Stimulated activated CD4-positive, alpha-beta T cell treated with anti-CD3 and anti-CD28 coated beads, Interleukin-2, amount 100 ng/mL, for 4 hours (primary cell): ENCODE data around the gene PSMB9.
"Not testable (repeated sequence)": the region's sequence is repeated elsewhere in the genome, so short reads cannot be mapped to it uniquely, and the experiment has no call there.

Source experiments
- DNase-seq: peaks from one replicate; pipeline ENCODE4 v3.0.0-alpha.2; 2020; ENCODE audit warnings: low read depth

PSMB9 gene

DNA sequence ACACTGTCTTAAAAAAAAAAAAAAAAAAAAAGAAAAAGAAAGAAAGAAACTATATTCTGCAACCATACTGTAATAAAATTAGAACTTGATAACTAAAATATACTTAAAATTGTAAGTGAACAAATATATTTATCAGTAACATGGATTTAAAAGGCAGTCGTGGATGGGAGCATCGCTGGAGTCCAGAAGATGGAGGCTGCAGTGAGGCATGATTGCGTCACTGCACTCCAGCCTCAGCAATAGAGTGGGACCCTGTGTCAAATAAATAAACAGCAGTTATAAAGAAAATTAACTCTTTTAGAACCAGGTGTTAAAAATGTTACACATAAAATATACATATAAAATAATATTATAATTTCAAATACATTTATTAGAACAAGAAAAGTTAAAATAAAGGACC, 8.7 kb downstream of the PSMB9 start:
- no peak for DNase-seq

DNA sequence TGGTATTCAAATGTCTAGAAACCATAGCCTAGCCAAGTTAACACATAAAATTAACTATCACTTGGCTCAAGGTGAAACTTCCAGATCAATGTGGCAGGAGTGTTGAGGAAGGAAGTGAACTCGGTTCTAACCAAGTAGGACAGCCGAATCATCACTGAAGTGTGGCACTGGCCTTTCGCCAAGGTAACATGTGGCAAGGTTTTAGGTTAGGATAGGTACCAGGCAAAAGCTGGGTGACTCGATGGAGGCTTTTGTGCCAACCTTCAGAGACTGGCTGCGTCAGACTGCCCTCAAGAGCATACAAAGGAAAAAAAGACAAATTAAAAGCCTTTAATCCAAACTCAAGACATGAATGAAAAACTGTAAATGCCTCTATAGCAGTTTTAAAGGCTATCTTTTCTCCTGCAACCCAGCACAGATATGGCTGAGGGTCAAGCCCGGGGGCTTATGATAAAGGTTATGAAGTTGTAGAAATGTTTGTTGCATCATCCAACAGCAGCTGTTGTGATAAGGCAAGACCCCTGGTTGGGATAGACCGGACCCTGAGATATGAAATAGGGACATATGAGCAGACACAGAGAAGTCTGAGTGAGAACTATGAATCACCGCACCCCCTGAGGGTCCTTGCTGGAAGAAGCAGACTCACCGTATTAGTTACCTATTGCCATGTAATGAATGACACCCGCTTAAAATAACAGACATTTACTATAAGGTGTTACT, 11.9 kb downstream of the PSMB9 start:
- no peak for DNase-seq

DNA sequence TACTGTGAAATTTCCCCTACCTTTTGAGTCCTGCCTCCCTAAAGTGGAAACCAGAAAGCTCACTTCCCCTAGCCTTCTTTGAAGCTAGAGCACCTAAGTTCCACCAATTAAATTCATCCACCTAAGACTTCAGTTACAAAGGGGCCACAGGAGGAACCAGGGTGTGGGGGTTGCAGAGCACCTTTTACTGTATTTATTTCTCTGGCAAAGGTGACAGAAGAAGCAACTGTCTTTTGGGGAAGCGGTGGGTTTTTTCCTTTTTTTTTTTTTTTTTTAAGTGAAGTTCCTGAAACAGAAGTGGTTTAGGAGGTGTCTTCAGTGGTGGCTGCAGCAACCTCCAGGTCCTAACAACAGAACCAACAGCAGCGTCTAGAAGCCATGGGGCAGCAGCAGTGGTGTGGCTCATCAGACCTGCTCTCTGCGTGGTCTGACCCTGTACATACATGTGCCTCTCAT, 13.1 kb downstream of the PSMB9 start:
- no peak for DNase-seq

DNA sequence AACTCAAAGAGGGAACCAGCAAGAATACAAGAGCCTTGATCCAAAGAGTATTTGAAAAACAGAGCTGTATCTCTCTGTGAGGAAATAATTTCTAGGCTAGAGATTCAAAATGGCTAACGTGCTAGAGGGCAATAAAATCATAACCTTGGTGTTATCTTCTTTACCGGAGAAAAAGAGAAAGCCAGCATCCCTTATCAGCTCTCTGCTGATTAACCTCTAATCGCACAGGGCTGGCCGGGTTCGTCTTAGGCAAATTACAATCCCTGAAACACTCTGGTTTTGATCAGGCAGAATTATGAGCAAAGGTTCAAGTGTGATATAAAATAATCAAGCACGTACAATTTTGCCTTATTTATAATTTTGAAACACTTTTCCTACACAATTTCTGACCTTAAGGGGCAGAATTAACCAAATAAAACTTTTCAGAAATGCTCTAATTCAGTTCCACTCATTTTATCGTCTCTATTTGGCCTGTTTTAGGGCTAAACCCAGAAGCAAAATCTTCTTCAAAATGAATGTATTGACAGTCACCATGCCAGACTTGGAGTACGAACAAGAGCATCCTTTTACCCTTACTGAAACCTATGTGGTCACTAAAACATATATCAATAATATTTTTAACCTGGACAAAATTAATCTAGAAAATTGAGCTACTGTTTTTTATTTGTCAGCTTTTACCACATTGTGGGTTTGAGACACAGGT, 13.7 kb downstream of the PSMB9 start:
- no peak for DNase-seq

- DNase-seq, result peak; percentile 79
Observed at GRCh38 chr6:32868257-32868788, 14.3 kb downstream of the PSMB9 start.

DNA sequence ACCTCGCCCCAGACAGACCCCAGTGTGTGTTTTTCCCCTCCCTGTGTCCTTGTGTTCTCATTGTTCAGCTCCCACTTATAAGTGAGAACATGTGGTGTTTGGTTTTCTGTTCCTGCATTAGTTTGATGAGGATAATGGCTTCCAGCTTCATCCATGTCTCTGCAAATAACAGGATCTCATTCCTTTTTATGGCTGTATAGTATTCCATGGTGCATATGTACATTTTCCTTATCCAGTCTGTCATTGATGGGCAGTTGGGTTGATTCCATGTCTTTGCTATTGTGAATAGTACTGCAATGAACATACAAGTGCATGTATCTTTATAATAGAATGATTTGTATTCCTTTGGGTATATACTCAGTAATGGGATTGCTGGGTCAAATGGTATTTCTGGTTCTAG, 20.0 kb downstream of the PSMB9 start:
- DNase-seq, result not testable (repeated sequence)

- DNase-seq, result no peak
Observed at GRCh38 chr6:32876603-32877002, 22.6 kb downstream of the PSMB9 start.

DNA sequence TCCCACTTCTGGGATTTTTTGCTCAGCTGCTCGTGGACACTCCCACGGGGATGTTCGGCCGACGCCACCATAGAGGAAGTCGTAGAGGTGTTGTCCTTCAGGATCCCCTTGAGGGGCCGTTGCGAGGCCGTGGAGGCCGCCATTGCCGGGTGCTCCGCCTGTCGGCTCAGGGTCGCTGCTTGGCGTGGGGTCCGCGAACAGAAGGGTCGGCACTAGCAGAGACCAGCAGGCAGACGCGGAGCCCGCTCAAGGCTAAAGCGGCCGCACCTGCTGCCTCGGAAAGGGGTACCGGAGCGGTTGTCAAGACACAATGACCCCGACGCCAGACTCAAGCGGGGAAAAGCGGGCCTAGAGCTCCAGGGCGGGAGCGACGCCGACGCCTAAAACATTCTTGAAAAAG, 25.7 kb downstream of the PSMB9 start:
- no peak for DNase-seq

GRCh38 chr6:32880962-32881361, 27.0 kb downstream of the PSMB9 start:
- DNase-seq, result not testable (repeated sequence)

DNA sequence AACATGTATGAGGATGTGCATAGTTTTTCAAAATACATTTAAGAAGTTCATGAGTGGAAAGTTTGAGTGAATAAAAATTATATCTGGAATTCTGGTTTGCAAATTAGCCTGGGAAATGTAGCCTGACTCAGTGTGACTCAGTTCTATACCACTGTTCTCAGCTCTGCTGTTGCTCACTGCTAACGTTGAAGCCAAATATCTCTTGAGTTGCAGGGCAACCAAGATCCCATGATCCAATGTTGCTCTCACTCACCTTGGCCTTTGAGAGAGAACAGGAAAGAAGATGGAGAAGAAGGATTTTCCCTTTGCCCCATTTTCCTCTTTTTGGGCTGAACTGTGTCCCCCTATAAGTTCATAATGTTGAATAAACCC, 28.9 kb downstream of the PSMB9 start:
- no peak for DNase-seq

GRCh38 chr6:32883789-32884188, 29.8 kb downstream of the PSMB9 start:
- DNase-seq, result no peak

DNA sequence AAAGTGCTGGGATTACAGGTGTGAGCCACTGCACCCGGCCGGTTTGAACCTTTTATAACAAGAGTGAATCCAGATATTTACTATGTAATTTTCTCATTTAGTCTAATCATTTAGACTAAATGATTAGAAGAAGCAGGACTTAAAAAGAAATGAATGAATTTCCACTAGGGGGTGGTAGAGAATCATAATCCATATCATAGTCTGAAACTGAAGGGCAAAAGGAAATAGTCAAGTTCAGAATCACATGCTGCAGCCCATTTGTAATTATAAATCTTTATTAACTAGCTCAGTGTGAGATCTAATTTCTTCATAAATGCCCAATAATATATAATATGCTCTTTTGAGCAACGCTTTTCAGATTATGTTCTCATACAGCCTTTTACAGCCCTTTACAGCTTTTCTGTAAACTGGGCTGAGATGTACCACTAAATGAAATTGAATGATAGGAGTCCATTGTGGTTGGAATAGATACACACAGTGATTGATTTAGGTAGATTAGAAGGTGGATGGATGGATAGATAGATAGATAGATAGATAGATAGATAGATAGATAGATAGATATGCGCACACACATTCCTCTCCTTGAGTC, 31.8 kb downstream of the PSMB9 start:
- no peak for DNase-seq

DNA sequence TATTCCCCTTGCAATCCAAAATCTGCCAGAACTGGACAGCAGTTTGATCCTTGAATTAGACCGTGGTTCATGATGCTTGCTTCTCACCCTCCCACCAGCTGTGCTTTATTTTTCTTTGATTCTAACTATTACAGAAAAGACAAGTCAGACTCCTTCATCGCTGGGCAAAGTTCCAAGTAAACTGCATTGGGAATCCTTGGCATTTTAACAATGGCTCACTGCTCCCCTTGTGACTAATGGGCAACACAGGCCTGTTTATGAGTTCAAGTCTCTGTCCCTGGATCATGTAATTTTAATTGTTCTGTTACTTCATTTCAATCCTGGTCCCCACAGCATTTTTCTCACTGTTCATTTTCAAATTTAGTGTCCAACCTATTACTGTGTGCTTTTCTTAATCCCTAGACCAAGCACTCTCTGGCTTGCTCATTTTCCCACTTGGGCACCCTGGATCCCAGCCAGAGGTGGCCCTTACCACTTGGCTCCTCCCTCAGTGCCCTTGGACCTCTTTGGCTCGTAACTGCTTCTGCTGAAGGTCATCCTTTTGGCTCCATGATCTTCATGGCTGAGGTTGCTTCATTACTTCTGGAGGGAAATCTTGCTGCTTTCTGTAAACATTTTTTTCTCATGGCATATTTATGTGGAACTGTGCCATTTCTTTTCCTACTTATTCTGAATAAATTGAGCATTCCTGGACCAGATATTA, 32.8 kb downstream of the PSMB9 start:
- DNase-seq, result no peak

GRCh38 chr6:32887616-32888015, 33.6 kb downstream of the PSMB9 start:
- DNase-seq, result no peak

- no peak for DNase-seq
Observed at GRCh38 chr6:32888576-32888975, 34.6 kb downstream of the PSMB9 start.

DNA sequence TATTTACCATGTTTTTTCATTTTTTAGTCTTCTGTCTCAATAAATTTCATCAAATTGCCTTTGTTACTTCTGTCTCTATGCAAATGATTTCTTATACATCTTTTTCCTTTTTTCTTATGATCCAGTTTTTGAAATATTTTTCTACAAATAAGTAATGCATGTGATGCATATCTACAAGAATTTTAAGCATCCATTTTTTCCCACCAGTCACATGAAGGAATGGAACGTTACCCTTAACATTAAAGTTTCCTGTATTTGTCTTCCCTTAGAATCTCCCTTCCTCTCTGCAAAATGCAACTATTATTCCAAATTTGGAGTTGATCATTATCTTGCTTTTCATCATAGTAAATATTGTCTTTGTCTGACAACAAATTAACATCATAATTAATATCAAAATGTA, 35.5 kb downstream of the PSMB9 start:
- no peak for DNase-seq

- DNase-seq, result no peak
Observed at GRCh38 chr6:32890831-32891230, 36.8 kb downstream of the PSMB9 start.

DNA sequence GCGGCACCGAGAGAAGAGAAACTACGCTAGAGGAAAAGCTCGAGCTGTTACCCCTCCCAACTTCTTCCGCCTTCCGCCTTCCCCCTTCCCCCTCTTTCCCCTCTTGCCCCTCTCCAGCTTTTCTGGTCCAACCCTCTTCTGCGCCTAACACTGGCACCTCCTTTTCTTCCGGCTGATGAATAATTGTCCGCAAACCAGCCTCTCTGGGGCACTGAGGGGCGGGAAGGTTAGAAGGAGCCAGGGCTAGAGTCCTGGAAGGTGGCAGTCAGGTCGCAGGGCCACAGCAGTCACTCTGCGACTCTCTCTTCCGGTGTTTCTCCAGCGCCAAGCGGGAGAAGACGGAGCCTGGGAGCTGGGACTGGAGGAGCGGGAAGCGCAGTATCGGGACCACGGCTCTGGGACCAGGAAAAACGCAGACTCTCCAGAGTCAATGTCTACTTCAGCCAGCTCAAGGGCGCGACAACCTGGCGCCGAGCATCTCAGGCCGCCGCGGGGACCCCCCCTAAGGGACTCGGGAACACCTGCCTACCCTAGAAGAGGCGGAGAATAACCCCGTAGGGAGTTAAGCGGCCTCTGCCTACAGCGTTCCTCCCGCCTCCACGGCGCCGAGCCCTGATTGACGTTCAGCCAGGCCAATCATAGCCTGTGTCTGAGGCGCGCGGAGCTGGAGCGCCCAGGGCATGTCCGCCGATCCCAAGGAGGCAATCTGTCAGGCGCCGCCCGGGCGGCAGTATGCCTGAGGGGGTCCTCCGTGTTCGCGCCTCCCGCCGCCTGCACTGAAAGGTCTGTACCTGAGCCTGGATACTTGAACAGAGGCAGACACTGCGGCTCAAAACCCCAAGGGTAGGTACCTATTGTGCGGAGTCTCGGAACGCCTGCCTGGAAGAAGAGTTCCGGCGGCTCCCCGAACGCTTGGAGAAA, 40.4 kb downstream of the PSMB9 start:
- DNase-seq, result peak; percentile 90

GRCh38 chr6:32895006-32895345, 41.0 kb downstream of the PSMB9 start:
- no peak for DNase-seq

- DNase-seq, result no peak
Observed at GRCh38 chr6:32903952-32904351, 50.0 kb downstream of the PSMB9 start.

GRCh38 chr6:32905078-32905477, 51.1 kb downstream of the PSMB9 start:
- DNase-seq, result no peak

DNA sequence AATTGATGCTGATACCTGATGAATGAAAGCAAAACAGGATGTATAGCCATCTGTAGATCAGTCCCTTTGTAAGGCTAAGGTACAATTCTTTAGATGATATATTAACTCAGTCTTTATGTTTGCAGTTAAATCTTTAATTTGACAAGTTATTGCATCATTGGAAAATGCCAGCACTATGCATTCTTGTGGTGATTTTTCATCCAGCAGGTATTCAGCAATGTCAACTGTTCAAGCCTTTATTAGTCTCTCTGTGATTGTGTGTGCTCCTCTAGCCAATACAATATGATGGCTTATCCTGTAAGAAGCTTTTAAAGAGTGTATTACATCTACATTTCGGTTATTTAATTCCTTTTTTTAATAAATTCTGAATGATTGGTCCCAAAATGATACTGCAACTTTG, 52.5 kb downstream of the PSMB9 start:
- no peak for DNase-seq
